Breast epithelium (tissue), 3 donors: Measurements from ENCODE around the gene ZNF22.

Experiments used
- POLR2A ChIP-seq: fragments of 450-650 bp; IDR thresholded peaks from one replicate; pipeline ENCODE4 v1.6.1; 2016; ENCODE audit warnings: antibody characterized with exemption, mild to moderate bottlenecking, moderate library complexity
- POLR2AphosphoS5 ChIP-seq, 3 donors: sonication (generic); formaldehyde crosslinking; IDR thresholded peaks; one replicate each; pipeline ENCODE4 v1.6.1; 2017; ENCODE audit warnings: antibody characterized with exemption in 3 of 3
- TF ChIP-seq, protein P1 (sequence below), 3 donors: fragments of 450-650 bp; IDR thresholded peaks; one replicate each; pipeline ENCODE4 v1.5.1; 2016 to 2017; ENCODE audit warnings: antibody characterized with exemption in 3 of 3, mild to moderate bottlenecking in 3 of 3, moderate library complexity in 3 of 3

DNA sequence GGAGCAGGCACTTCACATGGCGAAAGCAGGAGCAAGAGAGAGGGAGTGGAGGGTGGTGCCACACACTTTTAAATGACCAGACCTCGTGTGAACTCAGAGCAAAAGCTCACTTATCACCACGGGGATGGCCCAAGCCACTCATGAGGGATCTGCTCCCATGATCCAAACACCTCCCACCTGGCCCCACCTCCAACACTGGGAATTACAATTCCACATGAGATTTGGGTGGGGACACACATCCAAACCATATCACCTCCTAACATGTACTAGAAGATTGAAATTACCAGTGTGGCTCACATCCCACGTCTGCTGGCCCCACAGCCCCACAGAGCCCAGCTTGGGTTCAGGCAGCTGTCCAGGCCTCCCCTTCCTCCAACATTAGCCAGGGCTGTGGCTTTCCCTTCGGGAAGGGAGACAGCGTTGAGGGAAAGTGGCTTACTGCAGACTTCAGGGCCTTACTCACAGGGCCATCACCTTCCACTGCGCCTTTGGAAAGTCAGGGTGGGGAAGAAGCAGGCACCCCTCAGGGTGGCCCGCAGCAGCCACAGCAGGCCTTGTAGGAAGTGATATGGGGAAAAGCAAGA lies 29.8 kb upstream of the ZNF22 start:
- TF ChIP-seq, protein P1, sequence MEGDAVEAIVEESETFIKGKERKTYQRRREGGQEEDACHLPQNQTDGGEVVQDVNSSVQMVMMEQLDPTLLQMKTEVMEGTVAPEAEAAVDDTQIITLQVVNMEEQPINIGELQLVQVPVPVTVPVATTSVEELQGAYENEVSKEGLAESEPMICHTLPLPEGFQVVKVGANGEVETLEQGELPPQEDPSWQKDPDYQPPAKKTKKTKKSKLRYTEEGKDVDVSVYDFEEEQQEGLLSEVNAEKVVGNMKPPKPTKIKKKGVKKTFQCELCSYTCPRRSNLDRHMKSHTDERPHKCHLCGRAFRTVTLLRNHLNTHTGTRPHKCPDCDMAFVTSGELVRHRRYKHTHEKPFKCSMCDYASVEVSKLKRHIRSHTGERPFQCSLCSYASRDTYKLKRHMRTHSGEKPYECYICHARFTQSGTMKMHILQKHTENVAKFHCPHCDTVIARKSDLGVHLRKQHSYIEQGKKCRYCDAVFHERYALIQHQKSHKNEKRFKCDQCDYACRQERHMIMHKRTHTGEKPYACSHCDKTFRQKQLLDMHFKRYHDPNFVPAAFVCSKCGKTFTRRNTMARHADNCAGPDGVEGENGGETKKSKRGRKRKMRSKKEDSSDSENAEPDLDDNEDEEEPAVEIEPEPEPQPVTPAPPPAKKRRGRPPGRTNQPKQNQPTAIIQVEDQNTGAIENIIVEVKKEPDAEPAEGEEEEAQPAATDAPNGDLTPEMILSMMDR (IDR thresholded peaks at IDR 0.05) = no peak
- TF ChIP-seq POLR2A (no peak), POLR2AphosphoS5 (IDR thresholded peaks at IDR 0.05) (no peak)
